Inflammatory macrophage treated with lipopolysaccharide for 4 hours (primary cell): ENCODE results near the gene KCNK7.
"Not testable (repeated sequence)": the region's sequence is repeated elsewhere in the genome, so short reads cannot be mapped to it uniquely, and the experiment has no call there.

Source experiments
- DNase-seq: peaks from one replicate; pipeline ENCODE4 v3.0.0-alpha.2; 2020

KCNK7 gene, protein sequence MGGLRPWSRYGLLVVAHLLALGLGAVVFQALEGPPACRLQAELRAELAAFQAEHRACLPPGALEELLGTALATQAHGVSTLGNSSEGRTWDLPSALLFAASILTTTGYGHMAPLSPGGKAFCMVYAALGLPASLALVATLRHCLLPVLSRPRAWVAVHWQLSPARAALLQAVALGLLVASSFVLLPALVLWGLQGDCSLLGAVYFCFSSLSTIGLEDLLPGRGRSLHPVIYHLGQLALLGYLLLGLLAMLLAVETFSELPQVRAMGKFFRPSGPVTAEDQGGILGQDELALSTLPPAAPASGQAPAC

GRCh38 chr11:65595543-65596281, at the start of gene KCNK7:
KCNK7 (minus strand) TSS chr11:65595800; CDS start chr11:65595772, 28 bp downstream.
- DNase-seq = no peak

- DNase-seq = no peak
Measured at GRCh38 chr11:65644837-65645236, 49.2 kb upstream of the KCNK7 start.

GRCh38 chr11:65643971-65644370, 48.4 kb upstream of the KCNK7 start:
- no peak for DNase-seq

GRCh38 chr11:65642014-65642671, 46.5 kb upstream of the KCNK7 start:
- DNase-seq = no peak

- no peak for DNase-seq
Measured at GRCh38 chr11:65641297-65642013, 45.9 kb upstream of the KCNK7 start.

- peak; percentile 55 for DNase-seq
Measured at GRCh38 chr11:65640483-65641296, 45.1 kb upstream of the KCNK7 start.

DNA sequence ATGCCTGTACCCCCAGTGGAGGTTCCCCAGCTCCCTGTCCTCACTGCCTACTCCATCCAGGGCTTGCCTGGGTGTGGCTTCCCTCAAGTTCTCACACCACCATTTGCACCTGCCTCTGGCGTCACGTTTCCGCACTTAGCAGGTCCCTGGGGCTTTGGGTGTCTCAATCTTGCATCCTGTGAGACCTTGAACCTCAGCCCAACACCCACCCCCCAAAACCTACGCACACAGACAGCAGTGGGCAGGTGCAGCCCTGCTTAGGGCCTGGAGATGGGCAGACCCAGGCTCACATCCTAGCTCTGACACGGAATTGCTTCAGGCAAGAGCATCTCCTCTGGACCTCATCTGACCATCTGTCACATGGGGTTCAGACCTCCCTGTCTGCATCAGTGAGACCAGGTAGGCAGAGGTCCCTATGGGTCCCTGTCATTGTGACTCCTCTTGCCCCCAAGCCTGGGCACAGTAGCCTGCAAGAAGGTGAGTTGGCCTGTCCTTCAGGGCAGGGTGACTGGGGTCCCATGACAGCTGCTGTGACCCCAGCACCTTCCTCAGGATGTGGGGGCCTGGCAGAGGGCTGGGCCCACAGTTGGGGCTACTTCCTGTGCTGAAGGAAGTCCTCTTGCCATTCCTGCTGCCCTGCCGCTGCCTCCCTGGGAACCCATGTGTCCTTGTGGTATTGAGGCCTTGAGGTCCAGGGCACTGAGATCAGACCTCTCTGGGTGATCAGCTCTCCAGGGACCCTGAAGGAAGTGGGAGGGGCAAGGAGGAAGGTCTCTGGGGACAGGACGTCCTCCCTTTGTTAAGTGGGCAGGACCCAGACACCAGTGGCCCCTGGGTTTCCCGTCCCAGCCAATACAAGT, 44.3 kb upstream of the KCNK7 start:
- DNase-seq = peak; percentile 8

DNA sequence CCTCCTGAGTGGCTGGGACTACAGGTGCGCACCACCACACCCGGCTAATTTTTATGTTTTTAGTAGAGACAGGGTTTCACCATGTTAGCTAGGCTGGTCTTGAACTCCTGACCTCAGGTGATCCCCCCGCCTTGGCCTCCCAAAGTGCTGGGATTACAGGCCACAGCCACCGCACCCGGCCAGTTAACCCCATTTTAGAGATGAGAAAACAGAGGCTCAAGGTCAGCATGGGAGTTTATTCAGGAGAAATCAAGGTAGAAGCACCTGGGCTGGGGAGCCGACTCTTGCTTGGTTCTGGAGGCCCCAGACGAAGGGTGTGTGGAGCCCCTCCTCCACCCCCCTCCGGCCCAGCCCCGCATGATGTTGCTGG, 43.6 kb upstream of the KCNK7 start:
- DNase-seq = not testable (repeated sequence)

- DNase-seq = peak; percentile 89
Measured at GRCh38 chr11:65637794-65638419, 42.3 kb upstream of the KCNK7 start, which contains the start of gene SIPA1. SIPA1 (plus strand) TSS chr11:65638101; CDS start chr11:65640922, 2,821 bp downstream.

- DNase-seq = no peak
Measured at GRCh38 chr11:65637032-65637557, 41.5 kb upstream of the KCNK7 start.

- DNase-seq = no peak
Measured at GRCh38 chr11:65636108-65637031, 40.8 kb upstream of the KCNK7 start.

GRCh38 chr11:65634905-65635731, 39.5 kb upstream of the KCNK7 start:
- no peak for DNase-seq

- no peak for DNase-seq
Measured at GRCh38 chr11:65634440-65634839, 38.8 kb upstream of the KCNK7 start.

DNA sequence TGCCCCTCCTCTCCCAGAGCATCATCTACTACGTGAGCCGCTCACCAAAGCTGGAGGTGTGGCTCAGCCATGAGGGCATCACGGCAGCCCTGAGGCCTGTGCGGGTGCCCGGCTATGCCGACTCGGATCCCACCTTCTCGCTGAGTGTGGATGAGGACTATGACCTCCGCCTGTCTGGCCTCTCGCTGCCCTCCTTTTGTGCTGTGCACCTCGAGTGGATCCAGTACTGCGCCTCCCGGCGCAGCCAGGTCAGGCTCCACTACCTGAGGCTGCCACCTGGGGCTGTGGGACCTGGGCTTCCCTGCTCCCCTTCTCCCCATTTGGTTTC, 38.5 kb upstream of the KCNK7 start:
- no peak for DNase-seq

- no peak for DNase-seq
Measured at GRCh38 chr11:65633390-65634108, 37.9 kb upstream of the KCNK7 start.

GRCh38 chr11:65630215-65630614, 34.6 kb upstream of the KCNK7 start:
- no peak for DNase-seq

- DNase-seq = no peak
Measured at GRCh38 chr11:65629579-65629978, 34.0 kb upstream of the KCNK7 start.

GRCh38 chr11:65627202-65627601, 31.6 kb upstream of the KCNK7 start:
- DNase-seq = no peak
